ENCODE results near the gene SHANK3. TPM values are rescaled to one million over a fixed set of nuclear protein-coding genes. Genes with fewer than 3 reads are reported as not detected.
A peak's percentile ranks its signal among the peaks of the same experiment; 100 is the strongest.
"Not testable (repeated sequence)": the region's sequence is repeated elsewhere in the genome, so short reads cannot be mapped to it uniquely, and the experiment has no call there.

The SHANK3 gene
- total RNA-seq, 1 experiment from 2014 or later = 2.3 TPM

DNA sequence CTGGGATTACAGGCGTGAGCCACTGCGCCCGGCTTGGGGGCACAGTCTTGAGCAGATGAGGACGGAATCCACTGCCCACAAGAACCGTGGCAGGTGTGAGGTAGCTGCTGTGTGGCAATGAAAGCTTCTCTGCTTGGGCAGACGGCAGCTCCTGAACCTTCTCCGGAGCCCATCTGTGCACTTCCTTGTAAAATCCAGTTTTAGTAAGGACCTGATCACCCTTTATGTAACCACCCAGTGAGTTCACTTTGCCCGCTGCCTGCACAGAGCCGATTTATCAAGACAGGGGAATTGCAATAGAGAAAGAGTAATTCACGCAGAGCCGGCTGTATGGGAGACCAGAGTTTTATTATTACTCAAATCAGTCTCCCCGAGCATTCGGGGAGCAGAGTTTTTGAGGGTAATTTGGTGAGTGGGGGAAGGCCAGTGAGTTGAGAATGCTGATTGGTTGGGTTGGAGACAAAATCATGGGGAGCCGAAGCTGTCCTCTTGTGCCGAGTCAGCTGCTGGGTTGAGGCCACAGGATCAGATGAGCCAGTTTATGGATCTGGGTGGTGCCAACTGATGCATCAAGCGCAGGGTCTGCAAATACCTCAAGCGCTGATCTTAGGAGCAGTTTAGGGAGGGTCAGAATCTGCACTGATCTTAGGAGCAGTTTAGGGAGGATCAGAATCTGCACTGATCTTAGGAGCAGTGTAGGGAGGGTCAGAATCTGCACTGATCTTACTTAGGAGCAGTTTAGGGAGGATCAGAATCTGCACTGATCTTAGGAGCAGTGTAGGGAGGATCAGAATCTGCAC, 29.4 kb upstream of the SHANK3 start:
- in situ Hi-C loops (cut with HindIII; ENCODE audit: low pct_unique_long_range_greater_than_20kb, low sequenced_read_pairs); DNase-seq (ENCODE audit: low read depth): not testable (repeated sequence)

DNA sequence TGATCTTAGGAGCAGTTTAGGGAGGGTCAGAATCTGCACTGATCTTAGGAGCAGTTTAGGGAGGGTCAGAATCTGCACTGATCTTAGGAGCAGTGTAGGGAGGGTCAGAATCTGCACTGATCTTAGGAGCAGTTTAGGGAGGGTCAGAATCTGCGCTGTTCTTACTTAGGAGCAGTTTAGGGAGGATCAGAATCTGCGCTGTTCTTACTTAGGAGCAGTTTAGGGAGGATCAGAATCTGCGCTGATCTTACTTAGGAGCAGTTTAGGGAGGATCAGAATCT, 28.9 kb upstream of the SHANK3 start:
- in situ Hi-C loops (cut with HindIII; ENCODE audit: low pct_unique_long_range_greater_than_20kb, low sequenced_read_pairs); DNase-seq (ENCODE audit: low read depth): not testable (repeated sequence)

DNA sequence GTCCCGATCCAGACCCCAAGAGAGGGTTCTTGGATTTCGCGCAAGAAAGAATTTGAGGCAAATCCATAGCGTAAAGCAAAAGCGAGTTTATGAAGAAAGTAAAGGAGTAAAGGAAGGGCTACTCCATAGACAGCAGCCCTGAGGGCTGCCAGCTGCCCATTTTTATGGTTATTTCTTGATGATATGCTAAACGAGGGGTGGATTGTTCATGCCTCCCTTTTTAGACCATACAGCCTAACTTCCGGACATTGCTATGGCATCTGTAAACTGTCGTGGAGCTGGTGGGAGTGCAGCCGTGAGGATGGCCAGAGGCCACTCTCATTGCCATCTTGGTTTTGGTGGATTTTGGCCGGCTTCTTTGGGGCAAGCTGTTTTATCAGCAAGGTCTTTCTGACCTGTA, 19.4 kb upstream of the SHANK3 start:
- DNase-seq (ENCODE audit: low read depth) = no peak
- in situ Hi-C loops (cut with HindIII; ENCODE audit: low pct_unique_long_range_greater_than_20kb, low sequenced_read_pairs) = no loop called here

DNA sequence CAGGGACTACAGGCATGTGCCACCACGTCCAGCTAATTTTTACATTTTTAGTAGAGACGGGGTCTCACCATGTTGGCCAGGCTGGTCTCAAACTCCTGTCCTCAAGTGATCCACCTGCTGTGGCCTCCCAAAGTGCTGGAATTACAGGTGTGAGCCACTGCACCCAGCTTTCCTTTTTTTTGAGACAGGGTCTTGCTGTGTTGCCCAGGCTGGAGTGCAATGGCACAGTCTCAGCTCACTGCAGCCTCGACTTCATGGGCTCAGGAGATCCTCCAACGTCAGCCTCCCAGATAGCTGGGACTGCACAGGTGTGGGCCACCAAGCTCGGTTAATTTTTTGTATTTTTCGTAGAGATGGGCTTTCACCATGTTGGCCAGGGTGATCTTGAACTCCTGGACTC, 18.0 kb upstream of the SHANK3 start:
- DNase-seq (ENCODE audit: low read depth); in situ Hi-C loops (cut with HindIII; ENCODE audit: low pct_unique_long_range_greater_than_20kb, low sequenced_read_pairs): not testable (repeated sequence)

GRCh38 chr22:50656122-50657070, 16.2 kb upstream of the SHANK3 start:
- DNase-seq (ENCODE audit: low read depth) = peak; percentile 69

GRCh38 chr22:50657925-50658324, 14.7 kb upstream of the SHANK3 start:
- no peak for DNase-seq (ENCODE audit: low read depth)
- in situ Hi-C loops (cut with HindIII; ENCODE audit: low pct_unique_long_range_greater_than_20kb, low sequenced_read_pairs) = no loop called here

More at GRCh38 chr22:50656122-50657070, 16.2 kb upstream of the SHANK3 start:
- in situ Hi-C loops (cut with HindIII; ENCODE audit: low pct_unique_long_range_greater_than_20kb, low sequenced_read_pairs) = no loop called here

DNA sequence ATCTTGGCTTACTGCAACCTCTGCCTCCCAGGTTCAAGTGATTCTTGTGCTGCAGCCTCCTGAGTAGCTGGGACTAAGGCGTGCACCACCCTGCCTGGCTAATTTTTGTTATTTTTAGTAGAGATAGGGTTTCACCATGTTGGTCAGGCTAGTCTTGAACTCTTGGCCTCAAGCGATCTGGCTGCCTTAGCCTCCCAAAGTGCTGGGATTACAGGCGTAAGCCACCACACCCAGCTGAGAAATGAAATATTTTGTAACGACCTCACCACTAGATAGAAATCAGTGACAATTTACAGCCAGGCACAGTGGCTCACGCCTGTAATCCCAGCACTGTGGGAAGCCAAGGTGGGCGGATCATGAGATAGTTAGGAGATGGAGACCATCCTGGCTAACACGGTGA, 12.9 kb upstream of the SHANK3 start:
- in situ Hi-C loops (cut with HindIII; ENCODE audit: low pct_unique_long_range_greater_than_20kb, low sequenced_read_pairs); DNase-seq (ENCODE audit: low read depth): not testable (repeated sequence)

GRCh38 chr22:50660306-50660705, 12.3 kb upstream of the SHANK3 start:
- in situ Hi-C loops (cut with HindIII; ENCODE audit: low pct_unique_long_range_greater_than_20kb, low sequenced_read_pairs) = no loop called here
- DNase-seq (ENCODE audit: low read depth) = no peak

GRCh38 chr22:50665212-50665611, 7.4 kb upstream of the SHANK3 start:
- no peak for DNase-seq (ENCODE audit: low read depth)
- in situ Hi-C loops (cut with HindIII; ENCODE audit: low pct_unique_long_range_greater_than_20kb, low sequenced_read_pairs) = loop anchor here (5.0 kb wide), 1 partner anchor 33 kb away; no protein-coding TSS in a partner anchor

GRCh38 chr22:50665738-50666137, 6.9 kb upstream of the SHANK3 start:
- in situ Hi-C loops (cut with HindIII; ENCODE audit: low pct_unique_long_range_greater_than_20kb, low sequenced_read_pairs) = loop anchor here (5.0 kb wide), 1 partner anchor 33 kb away; no protein-coding TSS in a partner anchor
- DNase-seq (ENCODE audit: low read depth) = no peak

- in situ Hi-C loops (cut with HindIII; ENCODE audit: low pct_unique_long_range_greater_than_20kb, low sequenced_read_pairs) = no loop called here
- DNase-seq (ENCODE audit: low read depth) = no peak
Measured at GRCh38 chr22:50670513-50670912, 2.1 kb upstream of the SHANK3 start.

DNA sequence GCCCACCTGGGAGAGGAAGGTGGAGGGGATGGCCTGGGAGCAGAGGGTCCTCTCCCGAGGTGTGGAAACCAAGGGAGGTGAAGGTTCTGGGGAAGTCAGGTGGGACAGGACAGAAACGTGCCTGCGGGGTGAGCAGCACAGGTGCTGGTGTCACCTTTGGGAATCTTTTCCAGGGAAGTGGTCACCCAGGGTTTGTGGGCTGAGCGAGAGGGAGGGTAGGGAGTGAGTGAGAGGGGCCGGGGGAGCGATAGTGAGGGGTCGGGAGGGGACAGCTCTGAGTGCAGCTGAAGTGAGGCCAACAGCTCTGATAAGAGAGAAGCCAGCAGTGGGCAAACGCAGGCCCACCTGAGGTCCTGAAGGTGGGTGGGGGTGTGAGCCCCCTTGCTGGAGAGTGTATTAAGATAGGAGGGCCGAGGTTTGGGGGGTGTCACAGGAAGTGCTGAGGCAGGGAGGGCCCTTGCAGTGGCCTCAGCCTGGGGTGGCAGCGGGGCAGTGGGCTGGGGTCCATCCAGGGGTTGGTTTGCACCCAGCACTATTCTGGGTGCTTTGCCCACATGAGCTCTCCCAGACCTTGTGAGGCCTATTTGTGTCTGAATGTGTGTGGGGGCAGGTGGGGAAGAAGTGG, 1.6 kb upstream of the SHANK3 start:
- no peak for DNase-seq (ENCODE audit: low read depth)
- in situ Hi-C loops (cut with HindIII; ENCODE audit: low pct_unique_long_range_greater_than_20kb, low sequenced_read_pairs) = no loop called here

DNA sequence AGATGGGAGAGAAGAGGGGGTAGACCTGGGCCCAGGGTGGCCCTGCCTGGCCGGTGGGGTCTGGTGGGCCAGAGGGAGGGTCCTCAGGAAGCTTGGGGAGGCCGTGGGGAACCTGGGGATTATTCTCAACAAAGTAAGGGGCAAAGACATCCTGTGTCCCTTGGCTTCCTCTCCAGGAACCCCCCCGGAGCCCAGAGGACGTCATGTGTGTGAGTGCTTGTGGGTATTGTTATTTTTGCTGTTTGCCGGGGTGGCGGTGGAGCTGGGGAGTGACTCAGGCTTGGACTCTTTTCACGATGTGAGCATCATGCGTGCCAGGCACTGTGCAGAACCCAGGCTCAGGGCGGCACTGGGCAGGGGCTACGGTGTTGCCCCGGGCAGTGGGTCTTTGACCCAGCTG, 982 bp upstream of the SHANK3 start:
- DNase-seq (ENCODE audit: low read depth) = no peak
- in situ Hi-C loops (cut with HindIII; ENCODE audit: low pct_unique_long_range_greater_than_20kb, low sequenced_read_pairs) = no loop called here

DNA sequence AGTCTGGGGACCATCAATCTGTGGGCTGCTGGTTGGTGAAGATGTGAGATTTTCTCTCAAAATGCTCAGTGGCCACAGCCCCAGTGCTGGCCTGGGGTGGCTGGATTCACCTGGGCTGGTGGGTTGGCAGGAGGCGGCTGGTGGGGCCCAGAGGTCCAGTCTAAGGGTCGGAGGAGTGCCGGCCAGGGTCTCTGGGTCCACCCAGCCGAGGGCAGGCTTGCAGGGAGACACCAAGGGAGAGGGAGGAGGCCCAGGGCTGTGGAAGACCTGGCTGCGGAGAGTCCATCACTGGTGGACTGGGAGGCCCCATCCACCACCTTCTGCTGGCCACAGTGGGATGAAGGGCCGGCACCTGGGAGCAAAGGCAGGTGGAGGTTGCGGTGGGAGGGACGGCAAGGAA, 582 bp upstream of the SHANK3 start:
- DNase-seq (ENCODE audit: low read depth) = no peak
- in situ Hi-C loops (cut with HindIII; ENCODE audit: low pct_unique_long_range_greater_than_20kb, low sequenced_read_pairs) = no loop called here

GRCh38 chr22:50673231-50674129, 857 bp downstream of the SHANK3 start:
- in situ Hi-C loops (cut with HindIII; ENCODE audit: low pct_unique_long_range_greater_than_20kb, low sequenced_read_pairs) = no loop called here
- no peak for DNase-seq (ENCODE audit: low read depth)

GRCh38 chr22:50674130-50674500, 1.5 kb downstream of the SHANK3 start:
- DNase-seq (ENCODE audit: low read depth) = no peak
- in situ Hi-C loops (cut with HindIII; ENCODE audit: low pct_unique_long_range_greater_than_20kb, low sequenced_read_pairs) = no loop called here

- DNase-seq (ENCODE audit: low read depth) = peak; percentile 83
- in situ Hi-C loops (cut with HindIII; ENCODE audit: low pct_unique_long_range_greater_than_20kb, low sequenced_read_pairs) = no loop called here
Measured at GRCh38 chr22:50674606-50675552, 2.3 kb downstream of the SHANK3 start.
